ENCODE data around the gene STIP1. TPM values are rescaled to one million over a fixed set of nuclear protein-coding genes. Genes with fewer than 3 reads are reported as not detected.

STIP1 gene
- total and polyA plus RNA-seq, 9 of the 15 experiments (the other 6 are each of a cell fraction or from before 2014, with no cell fraction given) = 58.1 to 465 (median 346) TPM

DNA sequence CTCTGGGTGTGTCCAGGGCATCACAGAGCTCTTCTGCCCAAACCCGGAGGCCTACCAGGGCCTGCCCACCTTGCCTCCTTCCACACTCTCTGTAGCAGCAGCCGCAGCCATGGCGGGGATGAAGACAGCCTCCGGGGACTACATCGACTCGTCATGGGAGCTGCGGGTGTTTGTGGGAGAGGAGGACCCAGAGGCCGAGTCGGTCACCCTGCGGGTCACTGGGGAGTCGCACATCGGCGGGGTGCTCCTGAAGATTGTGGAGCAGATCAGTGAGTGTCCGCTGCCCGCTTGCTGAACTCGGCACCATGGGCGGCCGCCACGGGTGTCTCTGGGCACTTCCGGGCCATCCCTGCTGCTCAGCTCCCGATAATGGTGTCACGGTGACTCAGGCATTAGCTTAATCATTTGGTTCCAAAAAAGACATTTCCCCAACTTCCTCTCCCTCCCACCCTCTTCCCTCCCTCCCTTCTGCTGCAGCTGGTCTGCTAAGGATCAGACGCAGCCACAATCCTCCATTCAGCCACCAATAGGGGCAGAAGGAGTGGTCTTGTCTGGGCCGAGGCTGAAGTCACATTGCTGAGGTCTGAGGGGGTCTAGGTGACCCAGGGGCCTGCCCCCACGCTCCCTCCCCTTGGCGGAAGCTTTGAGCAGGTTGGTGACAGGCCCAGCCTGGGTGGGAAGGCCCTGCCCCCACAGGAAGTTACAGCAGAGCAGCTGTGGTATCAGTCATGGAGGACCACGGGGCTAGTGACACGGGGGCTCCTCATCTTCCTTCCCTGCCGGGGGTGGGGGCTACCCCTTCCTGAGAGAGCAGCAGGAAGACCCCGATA lies 21.5 kb downstream of the STIP1 start (continued):
- TF ChIP-seq CEBPG (CRISPR knock-in tag; IDR thresholded peaks at IDR 0.05) (peak; percentile 47; the same call in 1 of the 2 replicates), CEBPG (tag; conservative IDR thresholded peaks at IDR 0.05 in 1 of 2, IDR thresholded peaks at IDR 0.05 in 1 of 2) (no peak), NFIX (CRISPR knock-in tag; IDR thresholded peaks at IDR 0.05; ENCODE audit: low read depth) (no peak), ZNF780A (CRISPR knock-in tag; IDR thresholded peaks at IDR 0.05) (no peak), PRPF4 (IDR thresholded peaks at IDR 0.05; ENCODE audit: insufficient read depth, low read depth, low read length, poor library complexity, severe bottlenecking) (peak; percentile 58), ATF1 (CRISPR knock-in tag; IDR thresholded peaks at IDR 0.05) (no peak), ATF1 (tag; IDR thresholded peaks at IDR 0.05) (peak; percentile 83), EP400 (IDR thresholded peaks at IDR 0.05) (peak; percentile 91), SRSF7 (optimal IDR thresholded peaks at IDR 0.05; ENCODE audit: low read depth, low read length) (no peak), ETV1 (tag; conservative IDR thresholded peaks at IDR 0.05; ENCODE audit: low read depth) (peak; percentile 93), ZNF57 (CRISPR knock-in tag; IDR thresholded peaks at IDR 0.05) (no peak), WHSC1 (IDR thresholded peaks at IDR 0.05; ENCODE audit: low read length) (no peak), TAL1 (IDR thresholded peaks at IDR 0.05) (peak; percentile 42), KLF13 (tag; IDR thresholded peaks at IDR 0.05; ENCODE audit: borderline replicate concordance, low read depth) (0 out of 2 replicates have a peak, but pooled peaks have one; percentile 15), EP300 (IDR thresholded peaks at IDR 0.05; ENCODE audit: low read length) (peak; percentile 76; the same call in 1 of the 2 replicates), TEAD2 (tag; IDR thresholded peaks at IDR 0.05) (no peak), SETDB1 (IDR thresholded peaks at IDR 0.05; ENCODE audit: low read length) (no peak), MYNN (IDR thresholded peaks at IDR 0.05) (peak; percentile 62; the same call in 1 of the 2 replicates), MYNN (CRISPR knock-in tag; IDR thresholded peaks at IDR 0.05) (no peak), SPI1 (IDR thresholded peaks at IDR 0.05; ENCODE audit: borderline replicate concordance, low read depth, low read length) (peak; percentile 90), NFYB (IDR thresholded peaks at IDR 0.05; ENCODE audit: extremely low read depth, insufficient read length) (no peak)
- TF ChIP-seq, protein P1, sequence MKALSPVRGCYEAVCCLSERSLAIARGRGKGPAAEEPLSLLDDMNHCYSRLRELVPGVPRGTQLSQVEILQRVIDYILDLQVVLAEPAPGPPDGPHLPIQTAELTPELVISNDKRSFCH (CRISPR knock-in tag; IDR thresholded peaks at IDR 0.05) = no peak
- TF ChIP-seq, protein P1 (tag; IDR thresholded peaks at IDR 0.05) = 0 out of 2 replicates have a peak, but pooled peaks have one; percentile 14
- TF ChIP-seq, protein P2, sequence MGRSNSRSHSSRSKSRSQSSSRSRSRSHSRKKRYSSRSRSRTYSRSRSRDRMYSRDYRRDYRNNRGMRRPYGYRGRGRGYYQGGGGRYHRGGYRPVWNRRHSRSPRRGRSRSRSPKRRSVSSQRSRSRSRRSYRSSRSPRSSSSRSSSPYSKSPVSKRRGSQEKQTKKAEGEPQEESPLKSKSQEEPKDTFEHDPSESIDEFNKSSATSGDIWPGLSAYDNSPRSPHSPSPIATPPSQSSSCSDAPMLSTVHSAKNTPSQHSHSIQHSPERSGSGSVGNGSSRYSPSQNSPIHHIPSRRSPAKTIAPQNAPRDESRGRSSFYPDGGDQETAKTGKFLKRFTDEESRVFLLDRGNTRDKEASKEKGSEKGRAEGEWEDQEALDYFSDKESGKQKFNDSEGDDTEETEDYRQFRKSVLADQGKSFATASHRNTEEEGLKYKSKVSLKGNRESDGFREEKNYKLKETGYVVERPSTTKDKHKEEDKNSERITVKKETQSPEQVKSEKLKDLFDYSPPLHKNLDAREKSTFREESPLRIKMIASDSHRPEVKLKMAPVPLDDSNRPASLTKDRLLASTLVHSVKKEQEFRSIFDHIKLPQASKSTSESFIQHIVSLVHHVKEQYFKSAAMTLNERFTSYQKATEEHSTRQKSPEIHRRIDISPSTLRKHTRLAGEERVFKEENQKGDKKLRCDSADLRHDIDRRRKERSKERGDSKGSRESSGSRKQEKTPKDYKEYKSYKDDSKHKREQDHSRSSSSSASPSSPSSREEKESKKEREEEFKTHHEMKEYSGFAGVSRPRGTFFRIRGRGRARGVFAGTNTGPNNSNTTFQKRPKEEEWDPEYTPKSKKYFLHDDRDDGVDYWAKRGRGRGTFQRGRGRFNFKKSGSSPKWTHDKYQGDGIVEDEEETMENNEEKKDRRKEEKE (IDR thresholded peaks at IDR 0.05; ENCODE audit: borderline replicate concordance in 1 of 2, control insufficient read depth in 1 of 2, low read depth in 2 of 2, low read length in 1 of 2) = 0 out of 4 replicates have a peak, but pooled peaks of 1 of the 2 experiments have one; percentile 68
- TF ChIP-seq, protein P3, sequence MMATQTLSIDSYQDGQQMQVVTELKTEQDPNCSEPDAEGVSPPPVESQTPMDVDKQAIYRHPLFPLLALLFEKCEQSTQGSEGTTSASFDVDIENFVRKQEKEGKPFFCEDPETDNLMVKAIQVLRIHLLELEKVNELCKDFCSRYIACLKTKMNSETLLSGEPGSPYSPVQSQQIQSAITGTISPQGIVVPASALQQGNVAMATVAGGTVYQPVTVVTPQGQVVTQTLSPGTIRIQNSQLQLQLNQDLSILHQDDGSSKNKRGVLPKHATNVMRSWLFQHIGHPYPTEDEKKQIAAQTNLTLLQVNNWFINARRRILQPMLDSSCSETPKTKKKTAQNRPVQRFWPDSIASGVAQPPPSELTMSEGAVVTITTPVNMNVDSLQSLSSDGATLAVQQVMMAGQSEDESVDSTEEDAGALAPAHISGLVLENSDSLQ (IDR thresholded peaks at IDR 0.05) = peak; percentile 81
